GM23248 (cell line): ENCODE results near the gene QRFP. TPM values are rescaled to one million over a fixed set of nuclear protein-coding genes. Genes with fewer than 3 reads are reported as not detected.
A peak's percentile ranks its signal among the peaks of the same experiment; 100 is the strongest.

Source experiments
- DNase-seq: peaks from one replicate; pipeline ENCODE4 v3.0.0-alpha.2; 2015
- H2AFZ ChIP-seq: fragments of 200-600 bp; sonication (generic); 2 replicates; pipeline ENCODE4 v1.6.1; 2016; ENCODE audit warnings: antibody characterized with exemption
- H3F3A ChIP-seq: fragments of 200-600 bp; sonication (generic); 2 replicates; pipeline ENCODE4 v1.6.1; 2016; ENCODE audit warnings: mild to moderate bottlenecking, antibody characterized with exemption, mixed run types; ENCODE audit not compliant: insufficient read depth
- H3K27ac ChIP-seq: fragments of 200-600 bp; sonication (generic); 2 replicates; pipeline ENCODE4 v1.5.1; 2016; ENCODE audit warnings: mild to moderate bottlenecking
- H3K27me3 ChIP-seq: fragments of 200-600 bp; sonication (generic); replicated peaks from 2 replicates; pipeline ENCODE4 v1.6.1; 2016; ENCODE audit warnings: mild to moderate bottlenecking; ENCODE audit not compliant: insufficient read depth
- H3K36me3 ChIP-seq: fragments of 200-600 bp; sonication (generic); 2 replicates; pipeline ENCODE4 v1.6.1; 2016; ENCODE audit warnings: low read depth, mild to moderate bottlenecking
- H3K4me1 ChIP-seq: fragments of 200-600 bp; sonication (generic); 2 replicates; pipeline ENCODE4 v1.6.1; 2016; ENCODE audit warnings: mild to moderate bottlenecking; ENCODE audit not compliant: insufficient read depth
- H3K4me2 ChIP-seq: fragments of 200-600 bp; sonication (generic); one replicate; pipeline ENCODE4 v1.6.1; 2016; ENCODE audit warnings: mild to moderate bottlenecking; ENCODE audit not compliant: unreplicated experiment
- H3K4me3 ChIP-seq: fragments of 200-600 bp; sonication (generic); 2 replicates; pipeline ENCODE4 v1.5.1; 2016; ENCODE audit warnings: mild to moderate bottlenecking
- H3K79me2 ChIP-seq: fragments of 200-600 bp; sonication (generic); 2 replicates; pipeline ENCODE4 v1.6.1; 2016; ENCODE audit warnings: mild to moderate bottlenecking; ENCODE audit not compliant: insufficient read depth
- H3K9ac ChIP-seq: fragments of 200-600 bp; sonication (generic); 2 replicates; pipeline ENCODE4 v1.6.1; 2016; ENCODE audit warnings: mild to moderate bottlenecking
- H3K9me2 ChIP-seq: fragments of 200-600 bp; sonication (generic); 2 replicates; pipeline ENCODE4 v1.6.1; 2016; ENCODE audit warnings: mixed run types, mild to moderate bottlenecking, moderate library complexity; ENCODE audit not compliant: insufficient read depth
- H3K9me3 ChIP-seq: fragments of 200-600 bp; sonication (generic); one replicate; pipeline ENCODE4 v1.6.1; 2017; ENCODE audit warnings: low read depth
- H4K20me1 ChIP-seq: fragments of 200-600 bp; sonication (generic); 2 replicates; pipeline ENCODE4 v1.6.0; 2016; ENCODE audit not compliant: insufficient read depth
- EZH2 ChIP-seq: fragments of 200-600 bp; sonication (generic); IDR thresholded peaks from 2 replicates; pipeline ENCODE4 v1.6.1; 2018; ENCODE audit warnings: antibody characterized with exemption, mild to moderate bottlenecking; ENCODE audit not compliant: insufficient read depth, poor library complexity, severe bottlenecking
- EZH2phosphoT487 ChIP-seq: fragments of 200-600 bp; sonication (generic); IDR thresholded peaks from 2 replicates; pipeline ENCODE4 v1.6.1; 2018; ENCODE audit warnings: antibody characterized with exemption, moderate library complexity, mild to moderate bottlenecking, low read depth; ENCODE audit not compliant: insufficient read depth
- WGBS, 2 experiments: methylation state at CpG; one replicate each; pipeline ENCODE4 v1.1.6; 2015 to 2017; ENCODE audit warnings: low lambda C conversion rate in 2 of 2, low coverage in 1 of 2; ENCODE audit errors: missing lambda C conversion rate in 2 of 2; 5-methylcytosine and 5-hydroxymethylcytosine counted together
- in situ Hi-C: fragments of 300-500 bp; cut with MboI; formaldehyde crosslinking; loops from 2 replicates; pipeline ENCODE4 v1.15.0; 2020
- polyA plus RNA-seq: library from polyadenylated mRNA; unstranded; fragments of >200 nt; fragmentation: Nextera tagmentation; extraction: Ambion mirVana; gene quantifications from 2 replicates; pipeline ENCODE4 v1.2.1, GENCODE V29; 2016
- total RNA-seq: library from RNA; depleted of rRNA; stranded (reverse); fragments of >200 nt; shearing (Covaris generic); gene quantifications from 2 replicates; pipeline ENCODE4 v1.2.3, GENCODE V29; 2014

Gene QRFP
- total and polyA plus RNA-seq, 2 experiments from 2014 or later, result 0.18 TPM; not detected in 1

- Histone ChIP-seq H3K79me2 (no peaks in the 10 kb centered on the region), H3K9me2 (no peaks in the 10 kb centered on the region), H3F3A (peaks cover 28% of the 10 kb centered on the region; the same call in 1 of the 2 replicates), H3K9me3 (no peaks in the 10 kb centered on the region), H2AFZ (no peak overlapping the region), H3K4me3 (no peak overlapping the region), H3K9ac (no peak overlapping the region), H4K20me1 (no peaks in the 10 kb centered on the region), H3K36me3 (no peaks in the 10 kb centered on the region), H3K27me3 (no peaks in the 10 kb centered on the region), H3K27ac (no peak overlapping the region), H3K4me2 (no peak overlapping the region), H3K4me1 (peaks cover 22% of the 10 kb centered on the region)
- WGBS, 2 experiments, result 86 to 88% methylated on average over 15 to 16 of the region's 16 CpGs
- DNase-seq, result no peak
- no peak for TF ChIP-seq EZH2phosphoT487
- no peak for TF ChIP-seq EZH2
- in situ Hi-C loops, result no loop called here
Measured at GRCh38 chr9:130934702-130935647, 38.4 kb upstream of the QRFP start.

DNA sequence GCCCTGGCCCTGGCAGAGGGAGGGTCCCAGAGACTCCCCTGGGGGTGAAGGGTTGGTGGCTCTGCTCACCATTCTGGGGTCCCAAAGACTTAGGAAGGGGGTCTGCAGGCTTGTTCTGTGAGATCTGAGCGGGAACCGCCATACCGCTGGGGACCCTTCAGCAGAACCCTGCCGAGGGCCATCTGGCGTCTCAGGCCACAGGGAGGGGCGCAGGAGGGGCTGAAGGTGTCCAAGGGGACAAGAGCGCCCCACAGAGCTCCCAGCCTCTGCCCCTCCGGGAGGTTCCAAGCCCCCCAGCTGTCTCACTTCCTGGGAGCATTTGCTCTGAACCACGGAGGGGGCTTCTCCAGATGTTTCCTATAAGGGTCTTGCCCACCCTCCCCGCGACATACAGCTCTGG is 37.6 kb upstream of the QRFP start:
- in situ Hi-C loops, result no loop called here

DNA sequence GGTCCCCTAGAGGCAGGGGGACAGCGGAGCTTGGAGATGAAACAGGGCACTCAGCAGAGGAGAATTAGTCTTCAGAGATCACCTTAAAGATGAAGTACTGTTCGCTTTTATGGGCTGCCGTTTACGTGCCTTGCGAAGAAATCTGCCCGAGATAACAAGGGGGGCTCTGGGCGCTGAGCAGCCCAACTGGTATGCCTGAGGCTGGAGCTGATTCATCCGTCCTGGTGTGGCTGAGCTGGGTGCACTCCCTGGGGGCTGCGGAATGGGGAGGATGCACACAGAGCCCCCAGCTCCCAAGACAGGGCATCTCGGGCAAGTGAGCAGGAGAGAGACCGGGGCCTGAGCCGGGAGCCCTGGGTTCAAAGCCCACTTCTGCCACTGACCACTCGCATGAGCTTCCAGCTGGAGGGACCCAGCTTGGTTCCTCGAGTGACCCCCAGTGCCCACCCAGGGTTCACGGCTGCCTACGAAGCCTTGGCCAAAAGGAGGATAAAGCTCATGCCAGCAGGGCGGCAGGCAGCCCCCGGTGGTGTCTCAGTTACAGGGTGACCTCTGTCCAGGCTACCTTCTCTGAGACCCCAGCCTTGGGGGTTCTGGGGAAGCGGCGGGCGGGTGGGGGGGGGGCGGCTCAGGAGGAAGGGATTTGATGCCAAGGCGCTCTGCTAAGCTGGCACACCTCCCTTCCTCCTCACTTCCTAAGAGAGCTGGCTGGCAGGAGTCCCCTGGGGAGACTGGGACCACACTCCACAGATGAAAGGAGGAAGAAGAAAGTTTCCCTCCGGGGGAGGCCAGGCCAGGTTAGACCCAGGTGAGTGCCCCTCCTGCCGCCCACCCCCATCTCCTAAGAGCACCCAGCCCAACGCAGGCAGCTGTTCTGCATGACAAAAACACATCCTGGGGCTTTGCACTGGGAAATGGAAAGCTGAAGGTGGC is 36.8 kb upstream of the QRFP start:
- in situ Hi-C loops, result no loop called here
- Histone ChIP-seq H4K20me1 (no peaks in the 10 kb centered on the region), H3K27ac (peak overlapping the region; percentile 36), H2AFZ (0 out of 2 replicates have a peak overlapping the region, but pooled peaks have one; percentile 2), H3K9me2 (no peaks in the 10 kb centered on the region), H3K27me3 (no peaks in the 10 kb centered on the region), H3K79me2 (no peaks in the 10 kb centered on the region), H3K9ac (peak overlapping the region; percentile 27; the same call in 1 of the 2 replicates), H3K4me1 (peaks cover 27% of the 10 kb centered on the region), H3K36me3 (no peaks in the 10 kb centered on the region), H3F3A (peaks cover 28% of the 10 kb centered on the region; the same call in 1 of the 2 replicates), H3K4me2 (peak overlapping the region; percentile 34), H3K9me3 (no peaks in the 10 kb centered on the region), H3K4me3 (peak overlapping the region; percentile 41)
- TF ChIP-seq EZH2 (no peak), EZH2phosphoT487 (no peak)
- 21 to 24% methylated on average over 20 to 26 of the region's 26 CpGs for WGBS, 2 experiments
- peak; percentile 91 for DNase-seq

More for the DNA sequence above, 37.6 kb upstream of the QRFP start:
- no peaks in the 10 kb centered on the region for H3K9me3 ChIP-seq
- no peak overlapping the region for H3K4me3 ChIP-seq
- H3K4me2 ChIP-seq, result no peak overlapping the region
- H2AFZ ChIP-seq, result no peak overlapping the region
- TF ChIP-seq EZH2 (no peak), EZH2phosphoT487 (no peak)
- no peak for DNase-seq
- H3K9ac ChIP-seq, result no peak overlapping the region
- 75 to 88% methylated on average over 9 to 11 of the region's 11 CpGs for WGBS, 2 experiments
- H4K20me1 ChIP-seq, result no peaks in the 10 kb centered on the region
- H3K9me2 ChIP-seq, result no peaks in the 10 kb centered on the region
- H3K36me3 ChIP-seq, result no peaks in the 10 kb centered on the region
- peaks cover 22% of the 10 kb centered on the region for H3K4me1 ChIP-seq
- H3K27me3 ChIP-seq, result no peaks in the 10 kb centered on the region
- no peak overlapping the region for H3K27ac ChIP-seq
- H3F3A ChIP-seq, result peaks cover 28% of the 10 kb centered on the region; the same call in 1 of the 2 replicates
- H3K79me2 ChIP-seq, result no peaks in the 10 kb centered on the region
